Spleen (tissue), 7 donors: ENCODE measurements around the gene SLC38A6.

Experiments used
- CTCF ChIP-seq, 11 experiments: fragments of 200-600 bp in 7 of 11; fragments of 450-650 bp in 4 of 11; sonication (generic) in 4 of 11; IDR thresholded peaks in 8 of 11; conservative IDR thresholded peaks in 3 of 11; 1 replicate in 7 of 11; 2 replicates in 4 of 11; pipeline versions ENCODE4 v1.4.0 to v1.8.0; 2016 to 2021; ENCODE audit warnings: antibody characterized with exemption in 11 of 11, inconsistent platforms in 4 of 11, mild to moderate bottlenecking in 1 of 11
- POLR2A ChIP-seq, 3 donors: fragments of 450-650 bp; IDR thresholded peaks; one replicate each; pipeline ENCODE4 v1.5.1; 2017; ENCODE audit warnings: antibody characterized with exemption in 3 of 3, mild to moderate bottlenecking in 1 of 3
- donor health status: DM: no; HTN: no; CAD: no; lungs with moderate emphysema.
- donor health status: DM: no; HTN: no; CAD: no.
- donor health status: DM: no; HTN: no; CAD: no.

DNA sequence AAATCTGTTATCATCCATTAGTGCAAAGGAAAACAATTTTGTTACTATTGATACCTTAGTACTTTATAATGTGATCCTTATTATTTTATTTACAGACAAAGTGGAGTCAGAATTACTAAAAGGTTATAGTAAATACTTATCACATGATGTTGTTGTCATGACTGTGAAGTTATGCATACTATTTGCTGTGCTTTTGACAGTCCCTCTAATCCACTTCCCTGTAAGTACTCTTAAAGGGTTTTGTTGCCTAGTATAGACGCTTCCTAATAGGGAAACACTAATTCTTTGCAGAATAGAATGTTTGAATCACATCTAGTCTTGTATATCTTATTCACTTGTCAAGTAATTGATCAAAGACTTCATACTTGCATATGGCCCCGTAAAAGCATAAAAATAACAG is 69.4 kb downstream of the SLC38A6 start:
- no peak for TF ChIP-seq CTCF (IDR thresholded peaks at IDR 0.05 in 8 of 11, conservative IDR thresholded peaks at IDR 0.05 in 3 of 11)
- no peak for TF ChIP-seq POLR2A (IDR thresholded peaks at IDR 0.05)
